HL-60 (cell line): Measurements from ENCODE around the gene PUS3.

Source experiments
- GABPA ChIP-seq: IDR thresholded peaks from 2 replicates; pipeline ENCODE4 v1.6.1; 2012; ENCODE audit warnings: low read depth
- POLR2AphosphoS5 ChIP-seq: IDR thresholded peaks from 2 replicates; pipeline ENCODE4 v1.6.1; 2012; ENCODE audit warnings: low read depth
- SPI1 ChIP-seq: IDR thresholded peaks from 2 replicates; pipeline ENCODE4 v1.6.1; 2012; ENCODE audit warnings: low read depth, mild to moderate bottlenecking, borderline replicate concordance
- TF ChIP-seq, protein P1 (sequence below): IDR thresholded peaks from one replicate; pipeline ENCODE4 v1.5.1; 2011; ENCODE audit warnings: low read length, control low read depth, inconsistent platforms; ENCODE audit not compliant: insufficient read depth
- TF ChIP-seq, protein P2 (sequence below): IDR thresholded peaks from 2 replicates; pipeline ENCODE4 v1.6.1; 2012; ENCODE audit warnings: low read depth; ENCODE audit not compliant: insufficient replicate concordance

DNA sequence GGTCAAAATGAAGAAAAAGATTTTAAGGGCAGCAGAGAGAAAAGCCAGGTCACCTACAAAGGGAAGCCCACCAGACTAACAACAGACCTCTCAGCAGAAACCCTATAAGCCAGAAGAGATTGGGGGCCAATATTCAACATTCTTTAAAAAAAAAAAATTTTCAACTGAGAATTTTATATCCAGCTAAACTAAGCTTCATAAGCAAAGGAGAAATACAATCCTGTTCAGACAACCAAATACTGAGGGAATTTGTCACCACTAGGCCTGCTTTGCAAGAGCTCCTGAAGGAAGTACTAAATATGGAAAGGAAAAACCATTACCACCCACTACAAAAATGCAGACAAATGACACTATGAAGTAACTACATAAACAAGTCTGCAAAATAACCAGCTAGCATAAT, 56.8 kb downstream of the PUS3 start:
- TF ChIP-seq POLR2AphosphoS5 = no peak
- TF ChIP-seq, protein P1, sequence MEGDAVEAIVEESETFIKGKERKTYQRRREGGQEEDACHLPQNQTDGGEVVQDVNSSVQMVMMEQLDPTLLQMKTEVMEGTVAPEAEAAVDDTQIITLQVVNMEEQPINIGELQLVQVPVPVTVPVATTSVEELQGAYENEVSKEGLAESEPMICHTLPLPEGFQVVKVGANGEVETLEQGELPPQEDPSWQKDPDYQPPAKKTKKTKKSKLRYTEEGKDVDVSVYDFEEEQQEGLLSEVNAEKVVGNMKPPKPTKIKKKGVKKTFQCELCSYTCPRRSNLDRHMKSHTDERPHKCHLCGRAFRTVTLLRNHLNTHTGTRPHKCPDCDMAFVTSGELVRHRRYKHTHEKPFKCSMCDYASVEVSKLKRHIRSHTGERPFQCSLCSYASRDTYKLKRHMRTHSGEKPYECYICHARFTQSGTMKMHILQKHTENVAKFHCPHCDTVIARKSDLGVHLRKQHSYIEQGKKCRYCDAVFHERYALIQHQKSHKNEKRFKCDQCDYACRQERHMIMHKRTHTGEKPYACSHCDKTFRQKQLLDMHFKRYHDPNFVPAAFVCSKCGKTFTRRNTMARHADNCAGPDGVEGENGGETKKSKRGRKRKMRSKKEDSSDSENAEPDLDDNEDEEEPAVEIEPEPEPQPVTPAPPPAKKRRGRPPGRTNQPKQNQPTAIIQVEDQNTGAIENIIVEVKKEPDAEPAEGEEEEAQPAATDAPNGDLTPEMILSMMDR = no peak
- TF ChIP-seq, protein P2, sequence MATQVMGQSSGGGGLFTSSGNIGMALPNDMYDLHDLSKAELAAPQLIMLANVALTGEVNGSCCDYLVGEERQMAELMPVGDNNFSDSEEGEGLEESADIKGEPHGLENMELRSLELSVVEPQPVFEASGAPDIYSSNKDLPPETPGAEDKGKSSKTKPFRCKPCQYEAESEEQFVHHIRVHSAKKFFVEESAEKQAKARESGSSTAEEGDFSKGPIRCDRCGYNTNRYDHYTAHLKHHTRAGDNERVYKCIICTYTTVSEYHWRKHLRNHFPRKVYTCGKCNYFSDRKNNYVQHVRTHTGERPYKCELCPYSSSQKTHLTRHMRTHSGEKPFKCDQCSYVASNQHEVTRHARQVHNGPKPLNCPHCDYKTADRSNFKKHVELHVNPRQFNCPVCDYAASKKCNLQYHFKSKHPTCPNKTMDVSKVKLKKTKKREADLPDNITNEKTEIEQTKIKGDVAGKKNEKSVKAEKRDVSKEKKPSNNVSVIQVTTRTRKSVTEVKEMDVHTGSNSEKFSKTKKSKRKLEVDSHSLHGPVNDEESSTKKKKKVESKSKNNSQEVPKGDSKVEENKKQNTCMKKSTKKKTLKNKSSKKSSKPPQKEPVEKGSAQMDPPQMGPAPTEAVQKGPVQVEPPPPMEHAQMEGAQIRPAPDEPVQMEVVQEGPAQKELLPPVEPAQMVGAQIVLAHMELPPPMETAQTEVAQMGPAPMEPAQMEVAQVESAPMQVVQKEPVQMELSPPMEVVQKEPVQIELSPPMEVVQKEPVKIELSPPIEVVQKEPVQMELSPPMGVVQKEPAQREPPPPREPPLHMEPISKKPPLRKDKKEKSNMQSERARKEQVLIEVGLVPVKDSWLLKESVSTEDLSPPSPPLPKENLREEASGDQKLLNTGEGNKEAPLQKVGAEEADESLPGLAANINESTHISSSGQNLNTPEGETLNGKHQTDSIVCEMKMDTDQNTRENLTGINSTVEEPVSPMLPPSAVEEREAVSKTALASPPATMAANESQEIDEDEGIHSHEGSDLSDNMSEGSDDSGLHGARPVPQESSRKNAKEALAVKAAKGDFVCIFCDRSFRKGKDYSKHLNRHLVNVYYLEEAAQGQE = no peak
- TF ChIP-seq GABPA = no peak
- TF ChIP-seq SPI1 = no peak
